Embryonic facial prominence (tissue), 1 donor: ENCODE measurements around the gene STRA8.
"Not testable (repeated sequence)": the region's sequence is repeated elsewhere in the genome, so short reads cannot be mapped to it uniquely, and the experiment has no call there.

ENCODE experiments used
- DNase-seq: peaks from one replicate; pipeline ENCODE4 v3.0.0-alpha.2; 2016; ENCODE audit errors: extremely low spot score

The STRA8 gene

GRCh38 chr7:135205850-135206249 lies 27.8 kb upstream of the STRA8 start:
- DNase-seq, result no peak

- no peak for DNase-seq
These were observed 26.7 kb upstream of the STRA8 start for GRCh38 chr7:135206941-135207391.

GRCh38 chr7:135207406-135208101 lies 26.1 kb upstream of the STRA8 start:
- DNase-seq, result no peak

GRCh38 chr7:135208102-135208793 lies 25.4 kb upstream of the STRA8 start:
- no peak for DNase-seq

GRCh38 chr7:135209225-135209834 lies 24.3 kb upstream of the STRA8 start:
- DNase-seq, result no peak

- no peak for DNase-seq
These were observed 22.8 kb upstream of the STRA8 start for GRCh38 chr7:135210888-135211178.

GRCh38 chr7:135211179-135211945 lies 22.3 kb upstream of the STRA8 start, which contains the start of gene WDR91:
WDR91 (minus strand) TSS chr7:135211526; CDS start chr7:135211502, 24 bp downstream.
- peak; percentile 80 for DNase-seq

- not testable (repeated sequence) for DNase-seq
These were observed 21.5 kb upstream of the STRA8 start for GRCh38 chr7:135211946-135212685.

GRCh38 chr7:135213831-135214230 lies 19.8 kb upstream of the STRA8 start:
- no peak for DNase-seq

GRCh38 chr7:135215180-135215579 lies 18.5 kb upstream of the STRA8 start:
- DNase-seq, result no peak

- DNase-seq, result no peak
These were observed 17.9 kb upstream of the STRA8 start for GRCh38 chr7:135215698-135216097.

GRCh38 chr7:135217645-135218509 lies 15.8 kb upstream of the STRA8 start:
- no peak for DNase-seq

GRCh38 chr7:135224027-135224426 lies 9.6 kb upstream of the STRA8 start:
- no peak for DNase-seq

GRCh38 chr7:135231686-135232085 lies 2.0 kb upstream of the STRA8 start:
- no peak for DNase-seq

GRCh38 chr7:135232087-135232486 lies 1.6 kb upstream of the STRA8 start:
- no peak for DNase-seq

GRCh38 chr7:135232720-135233119 lies 918 bp upstream of the STRA8 start:
- DNase-seq, result no peak

GRCh38 chr7:135234095-135234494 lies 457 bp downstream of the STRA8 start:
- not testable (repeated sequence) for DNase-seq

GRCh38 chr7:135234727-135235126 lies 1.1 kb downstream of the STRA8 start:
- no peak for DNase-seq

GRCh38 chr7:135235841-135236240 lies 2.2 kb downstream of the STRA8 start:
- DNase-seq, result no peak

- DNase-seq, result no peak
These were observed 3.1 kb downstream of the STRA8 start for GRCh38 chr7:135236727-135237126.
